Calu3 (cell line): Measurements from ENCODE around the gene DMD. TPM values are rescaled to one million over a fixed set of nuclear protein-coding genes. Genes with fewer than 3 reads are reported as not detected.

Experiments
- BruUV-seq: library from RNA; stranded (reverse); fragments of 400-500 nt; replicated peaks from 2 replicates; lab custom pipeline; 2021; lab: Mats Ljungman, UMichigan
- CTCF ChIA-PET: fragments of 300-600 bp; sonication (Branson Sonifier 250); formaldehyde crosslinking; loops from one replicate; lab custom pipeline; 2022; ENCODE audit warnings: antibody characterized with exemption; lab: Charles Lee
- DNase-seq: peaks from one replicate; pipeline ENCODE4 v3.0.0; 2022
- H3K27ac Mint-ChIP-seq: one replicate; pipeline ENCODE4 v1.8.0; 2022; ENCODE audit warnings: mixed read lengths; ENCODE audit not compliant: unreplicated experiment
- H3K27me3 Mint-ChIP-seq: one replicate; pipeline ENCODE4 v1.8.0; 2022; ENCODE audit warnings: mixed read lengths; ENCODE audit not compliant: unreplicated experiment
- H3K36me3 Mint-ChIP-seq: one replicate; pipeline ENCODE4 v1.8.0; 2022; ENCODE audit warnings: mild to moderate bottlenecking, moderate library complexity, mixed read lengths; ENCODE audit not compliant: insufficient read depth, unreplicated experiment
- H3K4me1 Mint-ChIP-seq: one replicate; pipeline ENCODE4 v1.8.0; 2022; ENCODE audit warnings: mild to moderate bottlenecking, low read depth, mixed read lengths; ENCODE audit not compliant: unreplicated experiment
- H3K4me3 Mint-ChIP-seq: one replicate; pipeline ENCODE4 v1.8.0; 2022; ENCODE audit warnings: mild to moderate bottlenecking, low read depth, moderate library complexity, mixed read lengths; ENCODE audit not compliant: unreplicated experiment
- H3K9me3 Mint-ChIP-seq: one replicate; pipeline ENCODE4 v1.8.0; 2022; ENCODE audit warnings: low read depth, mixed read lengths; ENCODE audit not compliant: unreplicated experiment
- intact Hi-C: fragments of 100-400 bp; cut with micrococcal nuclease; formaldehyde crosslinking; loops from one replicate; pipeline ENCODE4 v1.10.0; 2022; ENCODE audit not compliant: unreplicated experiment
- total RNA-seq: library from RNA; stranded (reverse); gene quantifications from 2 replicates; pipeline ENCODE4 v1.2.3, GENCODE V29; 2022
- TF ChIP-seq, protein P1 (sequence below): fragments of 200-600 bp; IDR thresholded peaks from one replicate; pipeline ENCODE4 v1.8.0; 2022; ENCODE audit warnings: antibody characterized with exemption; ENCODE audit not compliant: unreplicated experiment

DMD gene
- total RNA-seq, 1 experiment from 2014 or later, result 11.6 TPM

DNA sequence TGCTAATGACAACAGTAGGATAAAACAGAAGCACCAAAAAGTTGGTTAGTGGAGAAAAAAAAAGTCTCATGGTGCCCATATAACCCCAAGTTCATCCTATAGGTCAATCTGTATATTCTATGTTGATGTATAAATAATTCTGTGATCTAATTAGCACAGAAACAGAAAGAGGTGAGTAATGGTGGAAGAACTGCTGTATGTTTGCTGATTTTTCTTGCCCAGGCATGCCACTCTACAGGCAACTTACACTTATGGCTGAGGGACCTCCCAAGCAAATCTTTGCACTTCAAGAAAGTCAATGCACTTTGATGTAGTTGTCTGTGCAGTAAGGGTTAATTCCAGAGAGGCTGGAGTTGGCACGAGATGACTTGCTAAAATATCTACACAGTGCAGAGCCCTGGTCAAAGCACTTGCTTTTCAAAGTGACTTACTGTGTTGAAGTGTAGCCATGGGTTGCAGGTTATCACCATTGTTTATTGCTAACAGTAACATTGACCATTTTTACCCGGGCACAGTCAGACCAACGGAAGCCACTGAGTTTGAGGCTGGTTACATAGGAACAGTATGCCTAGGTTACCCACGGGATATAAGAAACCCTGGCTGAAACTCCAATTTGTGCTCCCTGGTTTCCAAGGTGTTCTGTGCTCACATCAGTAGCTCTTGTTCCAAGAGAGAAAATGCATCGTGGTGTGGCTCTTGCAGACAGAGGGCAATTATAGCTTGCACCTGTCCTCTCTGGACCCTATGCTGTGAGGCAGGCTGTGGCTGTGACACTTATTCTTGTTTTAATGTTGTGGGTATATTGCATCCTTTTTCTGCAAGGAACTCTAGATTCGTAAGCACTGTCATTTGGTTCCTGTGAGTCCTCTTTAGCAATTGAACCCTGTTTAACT, 1998.2 kb downstream of the DMD start:
- CTCF ChIA-PET, result interaction anchor here (0.6 to 0.9 kb wide), 2 partner anchors 25 to 447 kb away, joined by 3 read pairs; no protein-coding TSS in a partner anchor
- no peak overlapping the region for H3K4me3 Mint-ChIP-seq
- TF ChIP-seq, protein P1, sequence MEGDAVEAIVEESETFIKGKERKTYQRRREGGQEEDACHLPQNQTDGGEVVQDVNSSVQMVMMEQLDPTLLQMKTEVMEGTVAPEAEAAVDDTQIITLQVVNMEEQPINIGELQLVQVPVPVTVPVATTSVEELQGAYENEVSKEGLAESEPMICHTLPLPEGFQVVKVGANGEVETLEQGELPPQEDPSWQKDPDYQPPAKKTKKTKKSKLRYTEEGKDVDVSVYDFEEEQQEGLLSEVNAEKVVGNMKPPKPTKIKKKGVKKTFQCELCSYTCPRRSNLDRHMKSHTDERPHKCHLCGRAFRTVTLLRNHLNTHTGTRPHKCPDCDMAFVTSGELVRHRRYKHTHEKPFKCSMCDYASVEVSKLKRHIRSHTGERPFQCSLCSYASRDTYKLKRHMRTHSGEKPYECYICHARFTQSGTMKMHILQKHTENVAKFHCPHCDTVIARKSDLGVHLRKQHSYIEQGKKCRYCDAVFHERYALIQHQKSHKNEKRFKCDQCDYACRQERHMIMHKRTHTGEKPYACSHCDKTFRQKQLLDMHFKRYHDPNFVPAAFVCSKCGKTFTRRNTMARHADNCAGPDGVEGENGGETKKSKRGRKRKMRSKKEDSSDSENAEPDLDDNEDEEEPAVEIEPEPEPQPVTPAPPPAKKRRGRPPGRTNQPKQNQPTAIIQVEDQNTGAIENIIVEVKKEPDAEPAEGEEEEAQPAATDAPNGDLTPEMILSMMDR, result no peak
- no TSS peak for BruUV-seq
- DNase-seq, result no peak
- H3K27me3 Mint-ChIP-seq, result no peaks in the 10 kb centered on the region
- intact Hi-C loops, result loop anchor here (10.0 kb wide), 1 partner anchor 178 kb away; no protein-coding TSS in a partner anchor
- no peaks in the 10 kb centered on the region for H3K4me1 Mint-ChIP-seq
- no peaks in the 10 kb centered on the region for H3K36me3 Mint-ChIP-seq
- H3K9me3 Mint-ChIP-seq, result no peaks in the 10 kb centered on the region
- no peak overlapping the region for H3K27ac Mint-ChIP-seq

DNA sequence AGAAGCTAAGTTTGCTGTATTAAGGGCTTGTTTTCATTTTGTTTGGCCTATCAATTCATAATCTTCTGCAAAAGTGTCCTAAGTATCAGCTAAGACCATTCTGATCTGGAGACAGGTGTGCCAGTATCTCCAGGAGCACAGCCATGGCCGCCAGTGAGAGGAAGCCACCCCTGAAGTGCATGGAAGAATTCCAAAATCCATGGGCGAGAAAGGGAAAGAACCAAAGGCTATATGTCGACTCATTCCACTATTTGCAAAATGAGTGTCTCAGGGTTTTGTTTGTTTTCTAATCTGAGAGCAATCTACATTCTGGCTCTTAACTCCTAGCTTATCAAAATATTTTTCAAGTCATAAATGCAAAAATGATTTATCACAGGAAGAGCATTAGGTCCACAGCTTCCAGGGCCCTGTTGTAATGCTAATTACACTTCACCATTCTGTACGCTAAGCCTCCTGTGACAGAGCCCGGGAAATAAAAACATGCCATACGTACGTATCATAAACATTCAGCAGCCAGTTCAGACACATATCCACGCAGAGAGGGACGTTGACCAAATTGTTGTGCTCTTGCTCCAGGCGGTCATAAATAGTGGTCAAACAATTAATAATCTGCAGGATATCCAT, 2002.2 kb downstream of the DMD start:
- H3K36me3 Mint-ChIP-seq, result no peaks in the 10 kb centered on the region
- H3K4me1 Mint-ChIP-seq, result no peaks in the 10 kb centered on the region
- H3K4me3 Mint-ChIP-seq, result no peak overlapping the region
- TF ChIP-seq, protein P1, result no peak
- CTCF ChIA-PET, result no interaction called here
- intact Hi-C loops, result no loop called here
- no peaks in the 10 kb centered on the region for H3K27me3 Mint-ChIP-seq
- H3K27ac Mint-ChIP-seq, result no peak overlapping the region
- BruUV-seq, result no TSS peak
- no peak for DNase-seq
- no peaks in the 10 kb centered on the region for H3K9me3 Mint-ChIP-seq

DNA sequence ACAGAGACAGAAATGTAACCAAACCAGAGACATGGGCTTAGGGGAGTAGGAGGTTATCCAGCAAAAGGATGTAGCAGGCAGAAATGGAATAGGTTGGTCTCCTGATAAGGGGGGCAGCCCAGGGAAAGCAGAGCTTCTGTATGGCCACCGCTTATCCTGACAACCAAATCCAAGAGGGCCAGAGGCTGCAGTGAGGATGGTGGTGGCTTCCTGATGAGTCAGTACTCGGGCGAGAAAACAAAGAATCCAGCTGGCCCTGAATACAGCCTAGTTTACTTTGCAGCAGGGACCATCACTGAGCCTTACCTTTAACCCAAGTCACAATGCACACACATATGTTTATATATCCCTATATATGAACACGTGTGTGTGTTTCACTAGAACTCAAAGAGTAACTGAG, 2009.8 kb downstream of the DMD start:
- H3K36me3 Mint-ChIP-seq, result no peaks in the 10 kb centered on the region
- BruUV-seq, result no TSS peak
- peaks cover 3% of the 10 kb centered on the region for H3K9me3 Mint-ChIP-seq
- no peak overlapping the region for H3K27ac Mint-ChIP-seq
- TF ChIP-seq, protein P1, result no peak
- intact Hi-C loops, result no loop called here
- no peaks in the 10 kb centered on the region for H3K27me3 Mint-ChIP-seq
- DNase-seq, result no peak
- H3K4me1 Mint-ChIP-seq, result no peaks in the 10 kb centered on the region
- no peak overlapping the region for H3K4me3 Mint-ChIP-seq
- CTCF ChIA-PET, result no interaction called here

DNA sequence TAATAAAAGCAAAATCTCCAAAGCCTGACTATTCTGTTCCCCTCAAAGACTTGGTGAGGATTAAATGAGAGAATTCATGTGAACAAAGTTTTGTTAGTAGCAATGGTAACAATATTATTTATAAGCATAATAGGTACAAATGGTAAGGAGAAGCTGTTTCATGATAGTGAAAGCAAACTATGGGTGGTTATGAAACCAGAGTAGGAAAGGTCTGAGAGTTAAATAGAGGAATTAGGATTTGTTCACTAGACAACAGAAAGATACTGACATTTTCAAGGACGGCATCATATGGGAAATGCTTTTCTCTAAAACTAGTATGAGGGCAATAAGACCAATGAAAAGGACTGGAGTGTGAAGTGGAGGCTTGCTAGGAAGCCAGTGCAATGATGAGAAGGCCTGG, 2010.9 kb downstream of the DMD start:
- CTCF ChIA-PET, result no interaction called here
- intact Hi-C loops, result no loop called here
- no TSS peak for BruUV-seq
- Mint-ChIP-seq H3K4me3 (no peak overlapping the region), H3K4me1 (no peaks in the 10 kb centered on the region), H3K36me3 (no peaks in the 10 kb centered on the region), H3K27me3 (no peaks in the 10 kb centered on the region), H3K9me3 (peaks cover 3% of the 10 kb centered on the region), H3K27ac (no peak overlapping the region)
- TF ChIP-seq, protein P1, result no peak
- no peak for DNase-seq
